ENCODE data around the gene PLA2G2F.

PLA2G2F gene

GRCh38 chr1:20174937-20175666 lies 36.0 kb downstream of the PLA2G2F start:
- DNase-seq = no peak

- DNase-seq = no peak
Measured at GRCh38 chr1:20178634-20179370, 39.7 kb downstream of the PLA2G2F start.

- DNase-seq = no peak
Measured at GRCh38 chr1:20179371-20180128, 40.4 kb downstream of the PLA2G2F start.

- DNase-seq = no peak
Measured at GRCh38 chr1:20180129-20180843, 41.2 kb downstream of the PLA2G2F start.

GRCh38 chr1:20180844-20181207 lies 41.7 kb downstream of the PLA2G2F start:
- DNase-seq = no peak

- DNase-seq = no peak
Measured at GRCh38 chr1:20182415-20182814, 43.3 kb downstream of the PLA2G2F start.

- DNase-seq = no peak
Measured at GRCh38 chr1:20183035-20183434, 43.9 kb downstream of the PLA2G2F start.

GRCh38 chr1:20183616-20184271 lies 44.6 kb downstream of the PLA2G2F start:
- DNase-seq = no peak

GRCh38 chr1:20184481-20184900 lies 45.4 kb downstream of the PLA2G2F start:
- DNase-seq = no peak

GRCh38 chr1:20184997-20185833 lies 46.1 kb downstream of the PLA2G2F start:
- DNase-seq = no peak

- DNase-seq = no peak
Measured at GRCh38 chr1:20185834-20186782, 47.0 kb downstream of the PLA2G2F start, which contains the start of the genes PLA2G2C and UBXN10. TSS of gene PLA2G2C (minus strand) at chr1:20186518. CDS start at chr1:20177363, 9,155 bp downstream. TSS of gene UBXN10 (plus strand) at chr1:20186096. CDS start at chr1:20190562, 4,466 bp downstream.

GRCh38 chr1:20187103-20187812 lies 48.1 kb downstream of the PLA2G2F start:
- DNase-seq = no peak

GRCh38 chr1:20187813-20188454 lies 48.8 kb downstream of the PLA2G2F start:
- no peak for DNase-seq

GRCh38 chr1:20188455-20188817 lies 49.3 kb downstream of the PLA2G2F start:
- DNase-seq = no peak

GRCh38 chr1:20189664-20190063 lies 50.5 kb downstream of the PLA2G2F start:
- no peak for DNase-seq

- no peak for DNase-seq
Measured at GRCh38 chr1:20190256-20191160, 51.4 kb downstream of the PLA2G2F start.

GRCh38 chr1:20191266-20191825 lies 52.2 kb downstream of the PLA2G2F start:
- DNase-seq = no peak

Measured in effector CD8-positive, alpha-beta T cell (primary cell).